Loucy (cell line): Measurements from ENCODE around the gene CLN5.
A peak's percentile ranks its signal among the peaks of the same experiment; 100 is the strongest.

Experiments
- H2AFZ ChIP-seq: fragments of 200-600 bp; sonication (generic); 2 replicates; pipeline ENCODE4 v1.6.0; 2016; ENCODE audit warnings: antibody characterized with exemption, mild to moderate bottlenecking, low read length, moderate library complexity
- H3F3A ChIP-seq: fragments of 200-600 bp; 2 replicates; pipeline ENCODE4 v1.6.0; 2016; ENCODE audit warnings: antibody characterized with exemption, low read depth, mild to moderate bottlenecking
- H3K27me3 ChIP-seq: fragments of 200-600 bp; sonication (generic); 2 replicates; pipeline ENCODE4 v1.6.1; 2014; ENCODE audit warnings: low read length, mild to moderate bottlenecking; ENCODE audit not compliant: insufficient read depth, poor library complexity, severe bottlenecking
- H3K36me3 ChIP-seq: fragments of 200-600 bp; sonication (generic); 2 replicates; pipeline ENCODE4 v1.6.1; 2016; ENCODE audit warnings: low read length; ENCODE audit not compliant: insufficient read depth
- H3K4me1 ChIP-seq: fragments of 200-600 bp; sonication (generic); 2 replicates; pipeline ENCODE4 v1.5.1; 2014; ENCODE audit warnings: low read length, mild to moderate bottlenecking; ENCODE audit not compliant: insufficient read depth, poor library complexity, severe bottlenecking
- H3K4me2 ChIP-seq: fragments of 200-600 bp; sonication (generic); 2 replicates; pipeline ENCODE4 v1.6.0; 2014; ENCODE audit warnings: antibody characterized with exemption, low read length, low read depth, mild to moderate bottlenecking; ENCODE audit not compliant: poor library complexity, severe bottlenecking
- H3K4me3 ChIP-seq: fragments of 200-600 bp; sonication (generic); 2 replicates; pipeline ENCODE4 v1.5.1; 2014; ENCODE audit warnings: low read length, mild to moderate bottlenecking, mixed read lengths; ENCODE audit not compliant: poor library complexity, severe bottlenecking
- H3K79me2 ChIP-seq: fragments of 200-600 bp; sonication (generic); 2 replicates; pipeline ENCODE4 v1.6.1; 2014; ENCODE audit warnings: low read length; ENCODE audit not compliant: insufficient read depth
- H3K9ac ChIP-seq: fragments of 200-600 bp; sonication (generic); 2 replicates; pipeline ENCODE4 v1.6.0; 2014; ENCODE audit warnings: mild to moderate bottlenecking, low read depth, low read length, moderate library complexity; ENCODE audit not compliant: poor library complexity, severe bottlenecking
- H3K9me2 ChIP-seq: fragments of 200-600 bp; sonication (generic); replicated peaks from 2 replicates; pipeline ENCODE4 v1.6.1; 2016; ENCODE audit warnings: low read depth, low read length, mixed read lengths
- H3K9me3 ChIP-seq: fragments of 200-600 bp; sonication (generic); 2 replicates; pipeline ENCODE4 v1.6.1; 2014; ENCODE audit warnings: mild to moderate bottlenecking, antibody characterized with exemption, low read length, low read depth; ENCODE audit not compliant: insufficient read depth
- H4K20me1 ChIP-seq: fragments of 200-600 bp; sonication (generic); 2 replicates; pipeline ENCODE4 v1.6.0; 2014; ENCODE audit warnings: antibody characterized with exemption, low read length, mild to moderate bottlenecking; ENCODE audit not compliant: insufficient read depth, poor library complexity, severe bottlenecking
- CTCF ChIP-seq: fragments of 200-600 bp; sonication (generic); conservative IDR thresholded peaks from 2 replicates; pipeline ENCODE4 v1.5.1; 2014; ENCODE audit warnings: mild to moderate bottlenecking, antibody characterized with exemption, low read length
- EZH2phosphoT487 ChIP-seq: fragments of 200-600 bp; IDR thresholded peaks from 2 replicates; pipeline ENCODE4 v1.6.1; 2018; ENCODE audit warnings: antibody characterized with exemption, mild to moderate bottlenecking, moderate library complexity, borderline replicate concordance

Gene CLN5

GRCh38 chr13:76991796-76992547 lies at the start of gene CLN5:
Gene CLN5 (plus strand): TSS chr13:76992081. CDS start chr13:76992099, 18 bp downstream.
- Histone ChIP-seq H3K9me3 (no peaks in the 10 kb centered on the region), H3K9ac (peak within 1 kb of the TSS; percentile 88), H3K79me2 (peaks cover 14% of the 10 kb centered on the region; the same call in 1 of the 2 replicates), H3K4me2 (peak within 1 kb of the TSS; percentile 96), H3K36me3 (no peaks in the 10 kb centered on the region), H3K4me1 (peaks cover 24% of the 10 kb centered on the region), H2AFZ (peak within 1 kb of the TSS; percentile 99), H3K9me2 (no peaks in the 10 kb centered on the region), H3F3A (no peaks in the 10 kb centered on the region), H3K4me3 (peak within 1 kb of the TSS; percentile 97), H3K27me3 (no peaks in the 10 kb centered on the region), H4K20me1 (peaks cover 3% of the 10 kb centered on the region)
- TF ChIP-seq CTCF: no peak
- TF ChIP-seq EZH2phosphoT487: no peak

DNA sequence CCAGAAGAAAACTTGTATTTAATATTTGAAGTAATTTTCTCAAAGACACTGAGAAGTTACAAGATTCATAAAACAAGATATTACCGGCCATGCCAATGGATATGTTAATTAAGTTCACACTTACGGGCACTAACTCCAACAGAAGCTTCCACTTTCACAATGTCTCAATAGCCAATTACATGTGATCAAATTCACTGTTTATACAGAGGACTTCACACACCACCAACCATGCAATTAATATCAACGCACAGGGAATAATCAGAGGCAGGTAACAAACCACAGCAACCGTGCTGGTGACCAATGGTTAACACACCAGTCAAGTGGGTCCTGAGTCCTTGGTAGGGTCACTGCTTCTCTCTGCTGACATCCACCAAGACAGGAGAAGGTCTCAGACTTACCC lies 49.5 kb upstream of the CLN5 start:
- Histone ChIP-seq H3K36me3 (no peaks in the 10 kb centered on the region), H3K4me3 (no peak overlapping the region), H2AFZ (no peak overlapping the region), H3K4me1 (no peaks in the 10 kb centered on the region), H3K9me2 (no peaks in the 10 kb centered on the region), H3K9me3 (no peaks in the 10 kb centered on the region), H3K4me2 (no peak overlapping the region), H4K20me1 (no peaks in the 10 kb centered on the region), H3K27me3 (peaks cover 5% of the 10 kb centered on the region), H3K9ac (no peak overlapping the region), H3F3A (no peaks in the 10 kb centered on the region), H3K79me2 (no peaks in the 10 kb centered on the region)
- TF ChIP-seq EZH2phosphoT487 (no peak), CTCF (no peak)

DNA sequence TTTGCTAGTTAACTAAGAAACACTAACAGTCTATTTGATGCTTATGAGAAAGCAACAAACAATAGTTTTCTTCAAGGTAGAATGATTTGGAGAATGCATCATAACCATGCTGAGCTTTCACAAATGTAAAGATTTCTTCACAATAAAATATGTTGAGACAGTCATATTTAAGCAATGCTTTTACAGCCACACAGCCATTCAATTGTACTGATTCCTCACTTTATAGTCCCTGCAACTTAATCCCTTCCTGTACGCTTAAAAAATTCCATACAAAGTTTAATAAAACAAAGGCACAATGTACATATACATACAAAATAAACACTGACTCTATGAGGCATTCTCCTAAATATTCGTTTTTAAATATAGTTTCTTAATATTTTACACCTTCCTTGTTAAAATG lies 48.2 kb upstream of the CLN5 start:
- Histone ChIP-seq H3K4me2 (no peak overlapping the region), H4K20me1 (no peaks in the 10 kb centered on the region), H3K4me1 (no peaks in the 10 kb centered on the region), H2AFZ (no peak overlapping the region), H3K79me2 (no peaks in the 10 kb centered on the region), H3K36me3 (no peaks in the 10 kb centered on the region), H3K9ac (no peak overlapping the region), H3F3A (no peaks in the 10 kb centered on the region), H3K9me2 (no peaks in the 10 kb centered on the region), H3K9me3 (no peaks in the 10 kb centered on the region), H3K27me3 (peaks cover 5% of the 10 kb centered on the region), H3K4me3 (no peak overlapping the region)
- TF ChIP-seq EZH2phosphoT487 (no peak), CTCF (no peak)
